ENCODE measurements around the gene KCNJ13.

The KCNJ13 gene

DNA sequence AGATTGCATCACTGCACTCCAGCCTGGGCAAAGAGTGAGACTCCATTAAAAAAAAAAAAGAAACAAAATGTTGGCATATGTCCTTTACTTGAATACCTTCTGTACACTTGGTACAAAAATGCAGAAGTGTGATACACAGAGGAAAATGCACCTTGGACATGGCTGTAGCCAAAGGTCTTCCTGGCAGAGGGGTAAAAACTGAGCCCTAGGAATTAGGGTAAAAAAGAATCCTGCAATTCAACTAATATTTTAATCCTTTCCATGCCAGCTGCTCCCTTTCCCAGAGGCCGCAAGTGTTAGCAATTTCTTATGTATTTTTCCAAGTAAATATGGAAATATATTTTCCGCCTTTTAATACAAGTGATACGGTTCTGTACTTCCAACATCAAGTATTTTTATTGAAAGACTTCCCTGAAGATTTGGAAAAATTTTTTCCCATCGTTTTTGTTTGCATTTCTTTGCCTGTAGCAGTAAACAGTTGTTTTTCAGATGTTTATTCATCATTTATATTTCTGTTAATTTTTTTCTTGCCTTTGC is 26.2 kb downstream of the KCNJ13 start:
- DNase-seq (ENCODE audit: low read depth), result no peak
- TF ChIP-seq, protein P1, sequence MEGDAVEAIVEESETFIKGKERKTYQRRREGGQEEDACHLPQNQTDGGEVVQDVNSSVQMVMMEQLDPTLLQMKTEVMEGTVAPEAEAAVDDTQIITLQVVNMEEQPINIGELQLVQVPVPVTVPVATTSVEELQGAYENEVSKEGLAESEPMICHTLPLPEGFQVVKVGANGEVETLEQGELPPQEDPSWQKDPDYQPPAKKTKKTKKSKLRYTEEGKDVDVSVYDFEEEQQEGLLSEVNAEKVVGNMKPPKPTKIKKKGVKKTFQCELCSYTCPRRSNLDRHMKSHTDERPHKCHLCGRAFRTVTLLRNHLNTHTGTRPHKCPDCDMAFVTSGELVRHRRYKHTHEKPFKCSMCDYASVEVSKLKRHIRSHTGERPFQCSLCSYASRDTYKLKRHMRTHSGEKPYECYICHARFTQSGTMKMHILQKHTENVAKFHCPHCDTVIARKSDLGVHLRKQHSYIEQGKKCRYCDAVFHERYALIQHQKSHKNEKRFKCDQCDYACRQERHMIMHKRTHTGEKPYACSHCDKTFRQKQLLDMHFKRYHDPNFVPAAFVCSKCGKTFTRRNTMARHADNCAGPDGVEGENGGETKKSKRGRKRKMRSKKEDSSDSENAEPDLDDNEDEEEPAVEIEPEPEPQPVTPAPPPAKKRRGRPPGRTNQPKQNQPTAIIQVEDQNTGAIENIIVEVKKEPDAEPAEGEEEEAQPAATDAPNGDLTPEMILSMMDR (conservative IDR thresholded peaks at IDR 0.05; ENCODE audit: control insufficient read depth, insufficient read depth, low read depth, low read length), result no peak
- H3K4me3 ChIP-seq (ENCODE audit: control insufficient read depth, low read depth, low read length), result no peak overlapping the region

DNA sequence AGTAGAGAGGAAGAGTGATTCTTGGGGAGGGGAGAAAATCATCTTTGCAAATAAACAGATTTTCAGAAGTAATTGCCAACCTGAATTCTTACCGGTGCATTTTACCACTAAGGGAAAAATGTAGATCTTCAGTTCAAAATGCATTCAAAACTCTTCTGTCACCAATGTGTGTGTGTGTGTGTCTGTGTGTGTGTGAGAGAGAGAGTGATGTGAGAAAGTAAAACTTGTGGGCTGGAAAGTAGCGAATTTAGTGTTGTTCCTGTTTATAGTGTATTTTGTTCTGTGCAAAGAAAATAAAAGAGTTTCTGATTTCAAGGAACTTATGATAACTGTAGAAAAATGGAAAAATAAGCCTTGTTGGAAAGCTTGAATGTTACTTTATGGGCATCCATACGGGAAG is 27.0 kb downstream of the KCNJ13 start:
- H3K4me3 ChIP-seq (ENCODE audit: control insufficient read depth, low read depth, low read length), result no peak overlapping the region
- DNase-seq (ENCODE audit: low read depth), result no peak
- TF ChIP-seq, protein P1 (conservative IDR thresholded peaks at IDR 0.05; ENCODE audit: control insufficient read depth, insufficient read depth, low read depth, low read length), result no peak

DNA sequence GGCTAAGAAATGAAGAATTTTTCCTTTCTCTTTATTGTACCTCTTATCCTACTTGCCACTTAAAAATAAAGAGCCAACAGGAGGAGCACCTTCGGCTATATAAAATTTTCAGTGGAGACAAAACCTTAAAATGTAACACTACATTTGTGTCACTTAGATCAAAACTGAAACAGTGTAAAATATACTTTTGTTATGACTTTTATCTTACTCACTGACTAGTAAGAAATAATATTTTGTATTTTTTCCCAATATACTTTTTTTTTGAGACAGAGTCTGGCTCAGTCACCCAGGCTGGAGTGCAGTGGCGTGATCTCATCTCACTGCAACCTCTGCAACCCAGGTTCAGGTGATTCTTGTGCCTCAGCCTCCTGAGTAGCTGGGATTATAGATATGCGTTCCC is 28.3 kb downstream of the KCNJ13 start:
- H3K4me3 ChIP-seq (ENCODE audit: control insufficient read depth, low read depth, low read length), result no peak overlapping the region
- DNase-seq (ENCODE audit: low read depth), result no peak
- TF ChIP-seq, protein P1 (conservative IDR thresholded peaks at IDR 0.05; ENCODE audit: control insufficient read depth, insufficient read depth, low read depth, low read length), result no peak

DNA sequence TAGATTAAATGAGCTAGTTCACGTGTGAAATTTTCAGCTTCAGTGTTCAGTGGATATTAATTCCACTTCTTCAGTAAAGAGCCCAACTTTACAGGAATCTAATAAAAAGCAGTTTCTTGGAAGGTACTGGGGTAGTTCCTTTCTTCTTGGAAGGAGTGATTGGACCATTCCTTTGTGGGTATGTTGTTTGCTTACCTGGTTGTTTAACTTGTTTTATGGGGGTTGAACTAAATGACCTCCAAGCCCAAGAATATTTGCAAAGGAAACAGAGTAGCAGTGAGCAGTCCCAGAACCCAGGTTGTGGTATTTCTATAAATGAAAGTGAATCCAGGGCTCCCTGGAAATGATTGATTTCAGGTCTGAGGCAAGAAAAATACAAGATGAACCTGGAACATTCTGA is 31.4 kb downstream of the KCNJ13 start:
- no peak overlapping the region for H3K4me3 ChIP-seq (ENCODE audit: control insufficient read depth, low read depth, low read length)
- TF ChIP-seq, protein P1 (conservative IDR thresholded peaks at IDR 0.05; ENCODE audit: control insufficient read depth, insufficient read depth, low read depth, low read length), result no peak
- DNase-seq (ENCODE audit: low read depth), result no peak

DNA sequence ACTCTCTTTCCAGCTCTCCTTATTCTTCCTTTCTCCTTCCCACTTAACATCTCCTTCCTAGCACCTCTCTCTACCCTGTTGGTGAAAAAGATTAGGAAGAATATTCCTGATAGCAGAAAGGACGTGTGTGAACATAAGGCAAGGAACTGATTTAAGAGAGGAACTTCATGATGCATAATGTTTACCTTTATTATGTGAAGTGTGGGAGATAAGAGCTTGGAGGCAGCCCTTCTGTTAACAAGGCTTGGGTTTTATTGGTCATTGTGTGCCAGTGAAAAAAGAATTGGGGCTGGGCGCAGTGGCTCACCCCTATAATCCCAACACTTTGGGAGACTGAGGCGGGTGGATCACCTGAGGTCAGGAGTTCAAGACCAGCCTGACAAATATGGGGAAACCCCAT is 34.4 kb downstream of the KCNJ13 start:
- H3K4me3 ChIP-seq (ENCODE audit: control insufficient read depth, low read depth, low read length), result no peak overlapping the region
- DNase-seq (ENCODE audit: low read depth), result no peak
- TF ChIP-seq, protein P1 (conservative IDR thresholded peaks at IDR 0.05; ENCODE audit: control insufficient read depth, insufficient read depth, low read depth, low read length), result no peak

DNA sequence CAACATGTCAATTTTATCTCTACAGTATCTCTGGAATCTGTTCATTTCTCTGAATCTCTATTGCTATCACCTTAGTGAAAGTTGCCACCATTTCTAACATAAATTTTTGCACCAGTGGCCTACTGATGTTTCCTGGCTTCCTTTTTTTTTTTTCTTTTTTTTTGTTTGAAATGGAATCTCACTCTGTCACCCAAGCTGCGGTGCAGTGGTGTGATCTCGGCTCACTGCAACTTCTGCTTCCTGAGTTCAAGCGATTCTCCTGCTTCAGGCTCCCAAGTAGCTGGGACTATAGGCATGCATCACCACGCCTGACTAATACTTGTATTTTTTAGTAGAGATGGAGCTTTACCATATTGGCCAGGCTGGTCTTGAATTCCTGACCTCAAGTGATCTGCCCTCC is 35.1 kb downstream of the KCNJ13 start:
- no peak for DNase-seq (ENCODE audit: low read depth)
- no peak overlapping the region for H3K4me3 ChIP-seq (ENCODE audit: control insufficient read depth, low read depth, low read length)
- TF ChIP-seq, protein P1 (conservative IDR thresholded peaks at IDR 0.05; ENCODE audit: control insufficient read depth, insufficient read depth, low read depth, low read length), result no peak

DNA sequence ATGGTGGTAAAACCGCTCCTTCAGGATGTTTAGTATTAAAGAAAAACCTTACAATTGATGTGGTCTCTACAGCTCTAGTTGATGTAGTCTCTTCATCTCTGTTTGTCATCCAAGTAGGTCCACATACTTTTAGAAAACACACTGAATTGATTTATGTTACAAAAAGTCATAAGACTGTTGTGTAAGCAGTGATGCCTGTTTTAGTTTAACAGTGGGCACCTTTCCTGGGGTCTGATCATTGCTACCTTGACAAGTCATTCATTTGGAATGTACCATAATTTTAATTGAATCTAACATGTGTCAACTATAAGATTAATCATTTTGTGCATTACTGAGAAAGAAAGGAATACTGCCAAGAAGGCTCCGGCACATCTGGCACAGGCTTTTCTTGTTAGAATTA is 44.9 kb downstream of the KCNJ13 start:
- peak; percentile 59 for DNase-seq (ENCODE audit: low read depth)
- H3K4me3 ChIP-seq (ENCODE audit: control insufficient read depth, low read depth, low read length), result no peak overlapping the region
- TF ChIP-seq, protein P1 (conservative IDR thresholded peaks at IDR 0.05; ENCODE audit: control insufficient read depth, insufficient read depth, low read depth, low read length), result no peak
